Stimulated activated naive CD4-positive, alpha-beta T cell (primary cell): ENCODE measurements around the gene NXPE3.

Experiments used
- DNase-seq, 6 experiments: peaks; one replicate each; lab custom pipeline; 2025; lab: John Stamatoyannopoulos, UW

The NXPE3 gene

GRCh38 chr3:101828691-101829436, 49.9 kb downstream of the NXPE3 start:
- peak in 5 of 6 experiments; percentile 14 to 39 (median 20) for DNase-seq

GRCh38 chr3:101829437-101829830, 50.4 kb downstream of the NXPE3 start:
- no peak for DNase-seq

DNA sequence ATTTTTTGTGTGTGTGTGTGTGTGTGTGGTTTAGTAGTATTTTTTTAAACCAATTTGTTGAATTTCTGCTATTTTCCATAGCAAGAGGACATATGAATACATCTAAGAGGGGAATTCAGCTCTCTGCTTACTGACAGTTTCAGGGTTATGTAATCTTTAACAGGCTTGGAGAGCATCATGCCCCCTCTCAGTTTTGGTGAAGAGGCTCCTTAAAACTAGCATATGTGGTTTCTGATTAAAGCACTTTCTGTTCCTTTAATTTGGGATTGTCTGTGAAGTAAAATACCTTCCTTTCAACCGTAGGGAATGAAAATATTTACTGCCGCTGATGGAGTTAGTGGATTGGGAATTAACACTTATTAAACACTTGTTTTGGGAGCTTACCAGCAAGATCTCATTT, 50.9 kb downstream of the NXPE3 start:
- DNase-seq: no peak

- DNase-seq: no peak
Observed at GRCh38 chr3:101833446-101833974, 54.5 kb downstream of the NXPE3 start.

DNA sequence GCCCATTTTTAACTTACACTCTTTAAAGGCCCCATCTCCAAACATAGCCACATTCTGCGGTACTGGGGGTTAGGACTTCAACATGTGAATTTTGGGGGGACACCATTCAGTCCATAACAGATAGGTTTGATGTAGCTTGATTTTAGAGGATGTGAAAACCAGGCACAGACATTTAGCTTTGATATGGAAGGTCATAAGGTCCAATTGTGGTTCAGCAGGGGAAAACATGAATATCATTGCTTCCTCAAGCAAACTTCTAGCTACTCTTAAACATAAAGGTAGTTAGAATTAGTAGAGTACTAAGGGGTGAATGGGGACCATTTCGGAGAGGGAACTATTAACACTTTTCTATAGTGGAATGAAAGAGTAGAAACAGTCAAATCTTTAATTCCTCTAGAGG, 56.7 kb downstream of the NXPE3 start:
- no peak for DNase-seq

DNA sequence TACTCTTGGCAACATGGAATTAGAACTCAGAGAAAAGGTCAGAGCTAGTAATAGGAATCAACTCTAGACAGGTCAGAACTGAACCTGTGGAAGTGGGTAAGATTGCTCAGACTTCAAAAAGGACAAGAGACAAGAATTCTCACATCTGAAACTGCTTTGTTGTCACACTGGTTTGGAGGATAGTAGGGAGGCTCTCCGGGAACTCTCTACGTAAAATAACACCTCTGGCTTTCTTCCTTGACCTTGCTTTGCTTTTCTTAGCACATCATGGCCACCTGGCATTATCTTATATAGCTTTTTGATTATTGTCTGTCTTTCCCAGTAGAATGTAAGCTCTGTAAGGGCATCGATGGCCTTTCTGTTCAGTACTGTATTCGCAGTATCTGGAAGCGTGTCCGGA, 57.1 kb downstream of the NXPE3 start:
- DNase-seq: no peak

DNA sequence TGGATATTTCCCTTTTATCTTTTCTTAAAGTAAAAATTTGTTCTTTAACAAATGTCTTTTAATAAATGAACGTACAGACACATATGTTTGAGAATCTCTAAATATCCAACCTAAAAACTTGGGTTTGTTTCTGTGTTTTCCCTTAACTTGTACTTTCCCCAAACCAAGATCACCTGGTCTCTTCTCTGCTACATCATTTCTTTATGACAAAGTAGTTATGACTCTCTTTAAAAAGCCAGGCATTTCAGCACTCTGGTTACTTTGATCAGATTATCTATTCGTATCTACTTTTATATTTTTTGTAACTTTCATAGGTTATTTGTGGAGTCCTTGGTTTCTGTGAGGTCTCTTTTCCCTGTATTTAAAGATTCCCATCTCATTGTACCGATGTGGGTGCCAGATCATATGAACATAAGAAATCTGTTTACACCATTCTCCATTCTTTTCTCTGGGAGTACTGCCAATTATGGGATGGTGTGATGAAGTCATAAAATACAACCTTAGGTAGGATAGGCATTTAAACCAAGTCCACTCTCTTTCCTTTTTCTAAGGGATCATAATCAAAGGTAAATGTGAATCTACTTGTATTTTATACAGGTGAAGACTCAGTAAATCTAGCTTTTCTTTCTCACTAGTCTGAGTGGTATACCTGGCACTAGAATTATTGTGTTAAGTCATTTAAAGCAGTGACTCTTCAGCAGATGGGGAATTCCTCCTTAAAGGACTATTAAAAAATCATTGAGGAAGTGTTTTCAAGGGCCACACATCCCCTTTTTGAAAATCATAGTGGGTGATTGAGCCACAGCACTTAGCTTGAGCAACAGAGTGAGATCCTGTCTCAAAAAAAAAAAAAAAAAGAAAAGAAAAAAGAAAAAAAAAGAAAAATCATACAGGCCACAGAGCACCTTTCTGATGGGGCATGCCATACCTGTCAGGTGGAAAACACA, 57.9 kb downstream of the NXPE3 start:
- no peak for DNase-seq

- DNase-seq: no peak
Observed at GRCh38 chr3:101838691-101839090, 59.7 kb downstream of the NXPE3 start.

GRCh38 chr3:101840066-101840465, 61.1 kb downstream of the NXPE3 start:
- DNase-seq: no peak

DNA sequence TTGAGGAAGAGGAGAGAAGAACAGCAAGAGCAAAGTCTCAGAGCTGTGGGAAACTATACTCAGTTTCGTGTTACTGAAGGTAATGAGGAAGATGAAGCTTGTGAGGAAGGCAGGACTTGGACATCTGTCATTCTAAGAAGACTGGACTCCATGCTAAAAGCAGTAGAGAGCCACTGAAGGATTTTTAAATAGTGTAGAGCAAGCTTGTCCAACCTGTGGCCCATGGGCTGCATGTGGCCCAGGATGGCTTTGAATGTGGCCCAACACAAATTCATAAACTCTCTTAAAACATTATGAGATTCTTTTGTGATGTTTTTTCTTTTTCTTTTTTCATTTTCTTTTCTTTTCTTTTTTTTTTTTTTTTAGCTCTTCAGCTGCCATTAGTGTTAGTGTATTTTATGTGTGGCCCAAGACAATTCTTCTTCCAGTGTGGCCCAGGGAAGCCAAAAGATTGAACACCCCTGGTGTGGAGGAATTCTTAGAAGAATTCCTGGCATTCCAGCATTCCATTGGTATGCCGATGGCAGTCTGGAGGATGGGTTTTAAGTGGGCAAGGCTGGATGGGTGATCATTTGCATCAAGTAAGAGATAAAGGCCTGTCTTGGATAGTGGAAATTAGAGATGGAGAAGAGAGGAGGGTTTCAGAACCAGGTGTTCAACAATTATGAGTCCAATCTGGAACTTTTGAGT, 63.4 kb downstream of the NXPE3 start:
- DNase-seq: no peak

GRCh38 chr3:101842935-101843330, 63.9 kb downstream of the NXPE3 start:
- no peak for DNase-seq

GRCh38 chr3:101845425-101845824, 66.4 kb downstream of the NXPE3 start:
- DNase-seq: no peak

DNA sequence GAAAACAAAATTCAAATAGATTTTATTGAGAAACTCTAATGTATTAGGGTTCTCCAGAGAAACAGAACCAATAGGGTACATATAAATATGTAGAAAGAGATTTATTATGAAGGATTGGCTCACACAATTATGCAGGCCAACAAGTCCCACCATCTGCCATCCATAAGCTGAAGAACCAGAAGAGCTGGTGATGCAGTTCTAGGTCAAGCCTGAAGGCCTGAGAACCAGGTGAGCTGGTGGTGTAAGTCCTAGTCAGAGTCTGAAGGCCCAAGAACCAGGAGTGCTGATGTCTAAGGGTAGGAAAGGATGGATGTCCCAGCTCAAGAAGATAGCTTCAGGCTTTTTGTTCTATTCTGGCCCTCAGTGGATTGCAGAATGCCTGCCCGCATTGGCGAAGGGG, 67.7 kb downstream of the NXPE3 start:
- no peak for DNase-seq

DNA sequence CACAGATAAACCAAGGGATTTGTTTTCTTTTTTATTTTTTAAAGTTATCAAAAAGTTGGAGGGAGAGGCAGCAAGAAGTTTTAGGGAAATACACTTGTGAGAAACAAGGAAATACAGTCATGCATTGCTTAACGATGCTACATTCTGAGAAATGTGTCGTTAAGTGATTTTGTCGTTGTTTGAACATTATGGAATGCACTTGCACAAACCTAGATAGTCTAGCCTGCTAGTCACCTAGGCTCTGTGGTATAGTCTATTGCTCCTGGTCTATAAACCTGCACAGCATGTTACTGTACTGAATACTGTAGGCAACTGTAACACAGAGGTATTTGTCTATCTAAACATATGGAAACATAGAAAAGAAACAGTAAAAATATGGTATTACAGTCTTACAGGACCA, 68.3 kb downstream of the NXPE3 start:
- no peak for DNase-seq

GRCh38 chr3:101848326-101848725, 69.3 kb downstream of the NXPE3 start:
- no peak for DNase-seq

DNA sequence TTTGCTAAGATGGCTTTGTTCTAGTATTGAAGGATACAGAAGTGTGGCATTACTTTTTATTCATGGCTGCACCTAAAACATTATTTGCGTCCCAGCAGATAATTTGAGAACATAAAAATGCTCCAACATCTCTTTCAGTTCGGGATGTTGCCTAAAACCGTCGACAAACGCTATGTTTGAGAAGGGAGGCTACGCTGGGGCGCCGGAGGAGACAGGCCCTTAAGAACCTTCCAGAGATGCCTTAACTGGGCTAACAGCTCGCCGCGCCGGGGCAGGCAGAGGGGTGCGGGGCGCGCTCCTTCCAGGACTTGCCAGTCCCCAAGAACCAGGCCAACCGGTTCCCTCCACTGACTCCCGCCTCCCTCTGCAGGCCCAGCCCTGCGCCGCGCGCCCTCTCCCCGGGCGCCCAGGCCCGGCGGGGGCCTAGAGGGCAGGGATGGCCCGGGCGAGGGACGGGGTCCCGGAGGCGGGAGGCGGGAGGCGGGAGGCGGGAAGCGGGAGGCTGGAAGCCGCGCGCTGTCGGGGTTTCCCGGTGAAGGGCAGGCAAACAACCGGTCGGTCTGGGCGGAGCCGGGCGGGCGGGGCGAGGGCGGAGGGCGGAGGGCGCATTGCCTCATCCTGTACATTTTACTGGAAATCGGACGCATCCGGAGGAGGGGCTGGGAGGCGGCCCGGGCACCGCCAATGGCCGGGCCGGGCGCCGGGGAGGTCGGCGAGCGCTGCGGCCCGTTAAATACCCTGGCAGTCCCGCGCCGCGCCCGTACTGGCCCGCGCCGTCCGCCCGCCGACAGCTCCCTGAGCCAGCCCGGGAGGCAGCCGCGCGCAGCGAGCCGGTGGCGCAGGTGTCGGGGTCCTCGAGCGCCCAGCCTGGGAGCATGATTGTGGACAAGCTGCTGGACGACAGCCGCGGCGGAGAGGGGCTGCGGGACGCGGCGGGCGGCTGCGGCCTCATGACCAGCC, 70.0 kb downstream of the NXPE3 start, which contains the start of gene NFKBIZ:
Gene NFKBIZ (plus strand): TSS at position 761 of the 960 bp plus-strand sequence. CDS start 115 bp downstream, at position 876.
- DNase-seq: peak; percentile 83 to 92 (median 86)

- DNase-seq: peak; percentile 40 to 76 (median 60)
Observed at GRCh38 chr3:101849714-101850245, 70.8 kb downstream of the NXPE3 start.

GRCh38 chr3:101850246-101851051, 71.4 kb downstream of the NXPE3 start:
- DNase-seq: peak; percentile 23 to 89 (median 68)

DNA sequence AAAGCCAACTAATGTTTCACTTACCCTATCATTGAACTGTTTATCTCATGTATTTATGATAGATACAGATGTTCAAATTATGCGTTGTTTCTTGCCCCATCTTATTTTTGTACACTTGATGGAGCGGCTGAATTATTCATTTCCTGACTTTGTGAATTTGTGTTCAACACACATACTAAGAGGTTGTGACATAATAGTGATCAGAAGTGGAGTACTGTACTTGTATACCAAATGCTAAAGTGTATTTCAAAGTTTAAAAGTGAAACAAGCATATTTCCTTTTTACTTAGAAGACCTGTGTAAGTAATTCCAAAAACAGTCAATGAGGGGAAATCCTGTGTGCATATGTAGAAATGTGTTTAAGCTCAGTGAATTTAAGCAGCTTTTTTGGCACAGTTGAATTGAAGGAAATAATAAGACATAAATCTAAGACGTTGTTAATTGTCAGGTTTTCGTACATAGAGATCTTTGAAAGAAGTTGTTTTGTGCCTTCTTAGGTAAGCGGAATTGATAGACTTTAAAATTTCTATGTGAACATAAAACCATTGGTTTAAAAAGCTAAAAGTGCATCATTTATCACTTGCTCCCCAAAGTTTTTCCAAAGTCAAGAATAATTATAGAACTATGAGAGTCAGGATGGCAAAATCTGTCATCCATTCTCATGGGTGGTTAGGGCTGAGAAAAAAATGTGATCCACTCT, 72.2 kb downstream of the NXPE3 start:
- DNase-seq: peak in 3 of 6 experiments; percentile 23 to 56 (median 50)
